Measurements from ENCODE around the gene HOXA13.

Gene HOXA13

DNA sequence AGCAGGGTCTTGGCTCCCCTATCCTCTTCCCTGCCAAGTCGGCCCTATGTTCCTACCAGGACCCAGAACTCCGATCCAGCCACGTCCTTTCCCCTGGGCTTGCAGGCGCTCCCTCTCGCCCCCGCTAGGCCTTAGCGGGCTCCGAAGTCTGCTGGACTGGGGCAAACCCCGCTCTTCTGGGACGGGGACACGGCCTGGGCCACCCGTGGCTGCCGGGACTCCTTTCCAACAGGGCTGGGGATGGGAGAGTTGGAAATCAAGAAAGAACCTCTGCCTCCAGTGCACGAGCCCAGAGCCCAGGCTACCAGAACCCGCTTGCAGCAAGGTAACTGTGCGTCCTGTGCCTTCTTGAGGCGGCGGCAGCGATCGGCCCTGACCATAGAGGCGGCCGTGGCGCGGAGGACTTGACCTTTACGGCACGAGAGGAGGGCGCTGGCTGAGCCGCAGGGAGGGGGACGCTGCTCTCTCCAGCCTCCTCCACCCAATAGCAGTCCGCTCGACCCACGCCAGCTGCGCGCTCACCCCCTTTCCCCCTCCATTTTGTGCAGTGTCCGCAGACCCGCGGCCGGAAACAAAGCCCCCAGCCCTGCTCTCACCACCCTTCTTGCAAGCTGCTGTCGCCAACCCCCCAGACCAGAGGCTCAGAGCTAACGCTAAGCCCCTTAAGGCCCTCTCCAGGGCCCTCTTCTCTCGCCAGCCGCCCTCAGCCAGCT, 7.9 kb downstream of the HOXA13 start:
- DNase-seq = no peak

DNA sequence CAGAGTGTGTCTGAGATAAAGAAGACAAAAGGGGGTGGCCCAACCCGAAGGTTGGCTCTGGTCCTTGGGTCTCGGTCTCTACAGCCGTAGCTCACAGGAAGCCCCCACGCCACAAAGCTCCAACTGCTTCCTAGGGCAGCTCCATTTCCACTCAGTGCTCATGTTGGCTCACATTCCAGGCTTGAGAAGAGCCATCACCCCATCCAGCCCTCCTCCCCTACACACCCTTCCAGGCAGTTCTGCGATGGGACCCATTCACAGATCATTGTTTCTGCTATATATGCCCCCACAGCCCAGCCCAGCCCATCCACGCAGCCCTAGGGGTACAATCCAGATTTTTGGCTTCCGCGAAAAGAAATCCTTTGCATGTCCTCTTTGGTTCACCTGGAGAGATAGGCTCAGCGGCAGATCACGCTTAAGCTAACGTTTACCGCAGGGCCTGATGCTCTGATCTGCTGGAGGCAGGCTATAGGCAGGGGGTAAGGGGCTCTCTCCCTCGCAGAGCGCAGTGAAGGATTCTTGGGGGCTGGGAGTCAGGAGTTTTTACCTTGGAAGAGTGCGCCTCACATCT, 8.6 kb downstream of the HOXA13 start:
- DNase-seq = no peak

DNA sequence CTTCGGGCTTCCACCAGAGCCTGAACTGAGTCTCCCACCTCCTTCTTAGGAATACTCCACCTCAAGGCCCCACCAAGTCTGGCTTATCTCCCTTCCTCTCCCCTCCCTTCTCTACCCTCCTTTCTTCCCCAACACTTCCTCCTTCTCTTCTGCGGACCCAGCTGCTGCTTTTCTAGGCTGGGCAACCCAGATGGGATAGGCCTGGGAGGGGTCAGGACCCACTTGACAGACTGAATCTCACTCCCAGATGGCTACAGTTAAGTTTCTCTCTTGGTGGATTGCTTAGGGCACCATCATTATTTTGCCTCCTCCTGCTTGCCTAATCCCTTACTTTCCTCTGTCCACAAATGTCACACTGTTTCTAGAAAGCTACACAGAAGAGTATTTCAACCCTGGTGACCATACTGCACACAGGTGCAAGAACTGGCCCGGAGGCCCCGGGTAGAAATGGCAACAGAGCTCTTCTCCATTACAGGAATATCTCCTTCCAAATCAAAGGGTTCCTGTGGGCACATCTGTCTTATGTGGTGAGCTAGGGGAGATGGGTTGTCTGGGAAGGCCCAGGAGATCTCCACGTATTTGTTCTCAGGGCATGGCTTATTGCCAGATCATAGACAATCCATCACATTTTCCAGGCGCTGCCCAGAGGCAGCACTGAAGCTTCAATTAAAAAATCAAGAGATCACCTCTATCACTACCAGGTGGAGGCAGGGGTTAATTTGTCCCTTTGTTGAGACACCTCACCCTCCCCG, 9.7 kb downstream of the HOXA13 start:
- DNase-seq = no peak

DNA sequence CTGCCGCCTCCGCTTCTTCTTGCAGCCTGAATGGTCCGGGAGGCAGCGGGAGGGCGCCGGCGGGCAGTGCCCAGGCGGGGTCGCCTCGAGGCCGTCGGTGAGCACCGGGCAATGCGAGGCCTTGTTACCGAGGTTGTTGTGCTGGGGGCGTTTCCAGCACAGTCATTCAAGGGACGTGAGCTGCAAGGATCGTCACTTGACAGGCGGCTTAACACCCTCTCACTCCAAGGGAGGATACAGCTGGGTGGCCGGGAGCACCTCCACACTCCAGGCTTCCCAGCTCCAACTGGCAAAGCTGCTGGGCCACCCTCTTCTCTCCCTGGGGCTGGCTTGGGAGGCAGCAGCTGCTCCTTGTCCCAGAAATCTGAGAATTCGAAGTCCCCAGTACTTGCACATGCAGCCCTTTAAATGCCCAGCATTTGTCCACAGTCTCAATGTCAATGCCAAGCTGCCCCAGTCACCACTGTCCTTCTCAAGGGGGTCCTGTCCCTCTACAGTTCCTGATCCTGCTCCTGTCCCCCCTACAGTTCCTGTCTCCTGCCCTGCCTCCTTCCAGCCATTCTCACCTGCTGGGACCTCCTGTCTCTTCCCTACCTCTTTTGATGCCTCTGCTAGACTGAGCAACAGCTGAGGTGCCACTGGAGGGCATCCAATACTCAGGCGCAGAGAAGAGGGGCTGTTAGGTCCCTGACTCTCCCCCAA, 10.4 kb downstream of the HOXA13 start:
- no peak for DNase-seq

DNA sequence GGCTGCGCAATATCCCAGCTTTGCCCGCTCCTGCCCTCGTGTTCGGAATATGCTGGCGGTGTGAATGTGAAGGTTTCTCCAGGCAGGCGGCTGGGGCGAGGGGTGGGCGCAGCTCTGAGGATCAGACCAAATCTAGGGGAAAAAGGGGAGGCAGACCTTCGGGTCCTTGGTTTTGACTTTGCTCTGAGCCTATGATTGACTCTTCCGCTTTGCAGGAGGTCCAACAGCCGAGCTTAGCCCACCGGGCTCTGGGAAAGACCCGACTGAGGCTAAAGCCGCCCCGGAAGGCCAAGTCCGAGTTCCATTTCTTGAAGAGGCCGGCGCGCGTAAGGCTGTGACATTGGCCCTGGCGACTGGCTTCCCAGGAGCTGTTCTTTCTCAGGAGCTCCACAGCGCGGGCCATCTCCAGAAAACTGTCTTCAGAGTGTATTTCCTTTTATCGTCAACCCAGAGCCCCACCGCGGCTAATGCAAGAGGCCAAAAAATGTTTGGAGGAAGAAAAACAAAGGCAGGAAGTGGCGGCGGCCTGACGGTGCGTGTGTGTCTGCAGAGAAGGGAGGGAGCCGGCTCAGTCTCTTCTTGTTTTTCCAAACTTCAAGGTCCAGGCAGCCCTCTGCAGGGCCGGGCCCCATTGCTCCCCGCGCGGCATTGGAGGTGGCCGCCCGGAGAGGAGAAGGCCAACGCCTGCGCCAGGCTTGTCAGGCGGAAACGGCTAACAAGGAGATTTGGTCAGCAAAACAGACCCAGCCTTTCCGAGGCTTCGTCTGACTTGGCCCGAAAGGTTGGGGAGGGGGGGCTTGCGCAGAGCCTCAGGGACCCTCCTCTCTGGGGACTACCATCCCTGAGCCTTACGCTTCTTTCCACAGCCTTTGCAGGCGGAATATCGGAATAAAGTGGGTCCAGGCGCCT, 11.3 kb downstream of the HOXA13 start:
- no peak for DNase-seq

DNA sequence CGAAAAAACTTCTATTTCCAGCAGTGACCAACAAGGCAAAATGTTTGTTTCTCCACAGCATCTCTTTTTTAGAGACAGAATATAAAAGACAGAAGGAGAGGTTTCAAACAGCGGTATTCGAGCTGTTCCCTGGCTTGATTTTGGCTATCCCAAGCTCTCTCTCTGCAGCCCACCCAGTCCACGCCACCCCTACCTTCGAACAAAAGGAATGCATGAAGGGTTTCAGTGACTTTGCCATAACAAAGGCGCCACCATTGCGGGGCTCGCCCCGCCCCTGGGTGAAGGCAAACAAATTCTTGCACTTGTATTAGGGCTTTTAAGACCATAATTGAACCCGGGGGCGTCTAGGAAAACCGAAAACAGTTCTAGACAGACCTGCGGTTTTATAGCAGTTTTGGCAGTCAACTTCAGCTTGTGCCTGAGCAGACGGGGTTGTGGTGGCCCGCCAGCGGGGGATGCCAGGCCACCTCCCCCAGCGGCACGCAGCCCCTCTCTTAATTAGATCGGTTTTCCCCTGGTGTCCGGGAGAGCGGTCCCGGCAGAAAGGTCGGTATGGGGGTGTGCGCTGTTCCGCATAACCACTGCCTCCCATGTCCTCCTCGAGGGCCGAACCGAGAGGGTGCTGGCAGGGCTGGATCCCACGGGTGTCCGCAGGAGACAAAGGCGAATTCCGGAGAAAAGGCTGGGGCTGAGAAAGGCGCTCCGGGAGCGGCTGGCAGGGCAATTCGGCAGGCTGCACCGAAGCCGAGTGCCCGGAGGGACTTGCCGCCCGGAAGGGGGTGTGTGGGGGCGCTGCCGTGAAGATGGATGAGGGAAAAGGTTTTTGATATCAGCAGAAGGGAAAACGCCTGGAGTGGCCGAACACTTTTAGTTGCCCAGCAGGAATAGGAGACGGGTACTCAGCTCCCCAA, 12.2 kb downstream of the HOXA13 start:
- no peak for DNase-seq

DNA sequence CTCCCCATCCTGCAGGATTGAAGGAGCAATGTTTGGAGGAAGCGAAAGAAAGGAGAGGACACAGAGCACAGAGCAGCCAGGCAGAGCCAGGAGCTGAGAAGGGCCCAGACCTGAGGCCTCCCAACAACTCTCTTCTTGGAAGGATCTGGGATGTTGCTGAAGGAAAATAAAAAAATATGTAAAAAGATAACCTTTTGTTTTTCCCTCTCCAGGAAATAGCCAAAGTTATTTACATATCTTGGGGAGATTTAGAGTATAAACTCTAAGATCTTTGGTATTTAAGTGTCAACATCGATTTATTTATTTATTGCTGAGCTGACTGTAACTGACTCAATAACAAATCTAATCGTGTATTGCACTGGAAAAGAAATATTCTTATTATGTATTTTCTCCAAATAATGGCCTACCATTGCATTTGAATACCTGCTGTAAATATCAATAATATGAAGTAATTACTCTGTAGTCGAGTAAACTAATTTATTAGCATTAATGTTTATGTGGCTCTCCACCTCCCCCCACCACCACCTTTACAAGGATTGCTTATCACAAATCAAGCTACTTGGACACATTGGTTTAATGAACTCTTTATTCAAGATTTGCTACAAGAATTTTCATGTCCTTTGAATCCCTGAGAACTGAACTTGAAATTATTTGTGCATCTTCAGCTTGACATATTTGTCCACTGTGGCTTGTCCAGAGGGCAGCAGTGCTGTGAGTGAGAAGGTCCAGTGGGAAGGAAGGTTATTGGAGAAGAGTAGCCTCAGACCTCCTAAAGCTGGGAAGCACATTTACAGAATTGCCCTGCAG, 13.0 kb downstream of the HOXA13 start:
- DNase-seq = no peak

DNA sequence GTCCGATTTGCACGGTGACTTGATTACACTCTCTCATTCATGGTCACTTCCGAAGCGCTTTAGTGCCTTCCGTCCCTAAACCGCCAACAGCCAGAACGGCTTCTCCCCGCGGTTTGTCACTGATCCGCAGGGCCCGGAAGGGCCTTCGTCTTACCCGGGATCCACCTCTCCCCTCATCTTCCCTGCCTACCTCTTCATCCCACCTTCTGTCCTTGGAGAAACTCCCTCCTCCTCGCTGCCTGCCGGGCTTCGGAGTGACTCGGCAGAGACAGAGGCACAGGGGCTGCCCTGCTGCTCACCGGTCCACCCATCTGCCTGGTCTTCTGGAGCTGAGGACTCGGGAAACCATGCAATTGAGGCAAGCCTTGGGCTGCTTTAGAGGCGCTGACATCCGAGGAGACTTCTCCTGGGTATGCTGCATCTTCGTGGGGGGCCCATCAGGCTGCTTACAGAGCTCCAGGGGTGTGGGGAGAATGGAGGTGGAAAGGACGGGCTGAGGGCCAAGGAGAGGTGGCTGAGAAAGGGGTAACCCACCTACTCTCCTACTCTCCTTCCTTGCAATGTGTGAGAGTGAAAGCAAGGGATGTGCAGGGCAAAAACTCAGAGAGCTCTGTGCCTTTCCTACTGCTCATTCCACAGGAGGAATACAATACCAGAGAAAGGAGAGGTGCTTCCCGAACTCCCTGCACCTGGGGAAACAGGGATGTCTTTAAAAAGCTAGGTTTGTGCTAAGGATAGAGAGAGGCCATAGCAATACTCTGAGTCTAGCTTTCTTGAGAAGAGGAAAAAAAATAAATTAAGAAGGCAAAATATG, 13.8 kb downstream of the HOXA13 start:
- no peak for DNase-seq

DNA sequence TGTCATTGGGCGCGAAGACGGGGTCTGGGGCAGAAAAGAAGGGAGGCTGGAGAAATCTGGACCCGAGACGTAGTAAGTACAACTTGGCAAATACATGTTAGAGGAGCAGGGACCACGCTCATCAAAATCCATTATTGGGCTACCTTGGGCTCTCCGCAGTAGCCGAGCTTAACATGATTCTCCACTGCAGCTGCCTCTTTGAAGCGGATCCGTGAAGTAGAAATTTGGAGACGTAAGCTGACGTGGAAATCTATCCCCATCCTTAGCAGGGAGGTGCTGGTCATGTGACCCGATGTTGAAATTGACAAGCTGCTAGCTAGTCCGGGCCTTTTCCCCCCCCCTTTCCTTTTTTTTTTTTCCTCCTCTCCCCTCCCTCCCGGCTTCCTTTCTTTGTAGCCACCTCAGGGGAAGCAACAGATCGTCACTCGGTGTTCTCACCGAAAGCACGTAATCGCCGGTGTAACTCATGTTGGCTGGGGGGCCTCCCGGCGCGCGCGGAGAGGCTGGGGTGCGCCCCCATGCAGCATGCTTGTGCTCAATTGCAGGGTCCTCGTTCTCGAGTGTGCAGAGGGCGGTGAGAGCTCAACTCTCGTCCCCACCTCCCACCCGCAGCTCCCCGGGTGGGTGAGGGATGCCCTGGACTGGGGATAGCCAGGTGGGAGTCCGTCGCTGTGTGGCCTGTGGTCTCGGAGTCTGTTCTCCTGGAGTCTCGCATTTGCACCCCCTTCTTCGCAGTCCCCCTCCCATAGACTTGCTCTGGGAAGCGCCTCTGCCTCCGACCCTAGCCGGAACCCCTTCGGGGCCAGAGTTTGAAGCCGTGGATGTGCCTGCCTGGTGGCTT, 14.7 kb downstream of the HOXA13 start, which contains the start of gene HOXA11:
TSS of gene HOXA11 (minus strand) at position 220 of the 841 bp plus-strand sequence. CDS start at position 132, 88 bp downstream.
- no peak for DNase-seq

DNA sequence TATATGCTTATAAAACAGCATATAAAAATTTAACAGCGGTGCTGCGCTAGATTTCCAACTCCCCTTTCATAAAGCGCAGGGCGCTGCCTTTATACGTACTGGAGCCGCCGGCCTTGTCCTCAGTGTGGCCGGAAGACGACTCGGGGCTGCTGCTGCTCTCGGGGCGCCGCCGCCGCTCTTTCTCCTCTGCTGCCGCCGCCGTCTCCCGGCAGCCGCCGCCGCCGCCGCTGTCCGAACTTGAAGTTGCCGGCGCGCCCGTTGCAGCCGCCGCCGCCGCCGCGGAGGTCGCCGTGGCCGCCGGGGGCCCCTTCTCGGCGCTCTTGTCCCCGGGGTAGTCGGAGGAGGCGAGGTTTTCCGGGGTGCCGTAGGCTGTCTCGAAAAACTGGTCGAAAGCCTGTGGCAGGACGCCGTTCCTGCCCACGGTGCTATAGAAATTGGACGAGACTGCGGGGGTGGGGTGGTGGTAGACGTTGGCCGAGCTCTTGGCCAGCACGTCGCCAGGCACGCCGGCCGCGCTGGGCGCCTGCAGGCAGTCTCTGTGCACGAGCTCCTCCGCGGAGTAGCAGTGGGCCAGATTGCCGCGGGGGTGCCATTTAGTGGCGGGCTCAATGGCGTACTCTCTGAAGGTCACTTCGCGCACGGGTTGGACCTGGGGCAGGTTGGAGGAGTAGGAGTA, 15.4 kb downstream of the HOXA13 start:
- no peak for DNase-seq

DNA sequence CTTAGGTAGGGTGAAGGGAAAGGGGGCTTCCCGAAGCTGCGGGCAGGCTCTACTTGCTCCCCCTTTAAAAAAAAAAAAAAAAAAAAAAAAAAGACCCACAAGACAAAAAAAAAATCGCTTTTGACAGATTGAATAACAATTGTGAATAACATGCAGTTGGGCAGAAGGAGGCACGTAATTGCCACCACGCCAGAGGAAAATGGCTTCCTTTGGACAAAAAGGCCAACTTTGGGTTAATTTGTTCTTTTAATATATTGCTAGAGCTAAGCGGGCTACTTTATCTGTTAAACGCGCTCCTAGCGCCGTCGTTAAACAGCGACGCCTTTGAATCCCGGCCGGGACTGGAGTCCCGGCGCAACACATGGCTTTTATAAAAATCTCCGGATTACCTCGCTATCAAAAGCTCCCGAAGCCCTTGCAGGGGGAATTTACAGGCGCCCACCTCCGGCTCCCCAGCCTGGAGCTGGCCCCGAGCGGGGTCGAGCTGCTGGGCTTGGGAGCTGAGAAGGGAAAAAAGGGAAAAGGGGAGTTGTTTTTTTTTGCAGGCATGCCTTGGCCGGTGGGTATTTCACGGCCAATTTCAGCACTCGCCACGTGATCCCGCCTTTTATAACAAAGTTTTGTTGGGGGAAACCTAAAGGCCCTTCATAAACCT, 16.1 kb downstream of the HOXA13 start:
- DNase-seq = no peak

DNA sequence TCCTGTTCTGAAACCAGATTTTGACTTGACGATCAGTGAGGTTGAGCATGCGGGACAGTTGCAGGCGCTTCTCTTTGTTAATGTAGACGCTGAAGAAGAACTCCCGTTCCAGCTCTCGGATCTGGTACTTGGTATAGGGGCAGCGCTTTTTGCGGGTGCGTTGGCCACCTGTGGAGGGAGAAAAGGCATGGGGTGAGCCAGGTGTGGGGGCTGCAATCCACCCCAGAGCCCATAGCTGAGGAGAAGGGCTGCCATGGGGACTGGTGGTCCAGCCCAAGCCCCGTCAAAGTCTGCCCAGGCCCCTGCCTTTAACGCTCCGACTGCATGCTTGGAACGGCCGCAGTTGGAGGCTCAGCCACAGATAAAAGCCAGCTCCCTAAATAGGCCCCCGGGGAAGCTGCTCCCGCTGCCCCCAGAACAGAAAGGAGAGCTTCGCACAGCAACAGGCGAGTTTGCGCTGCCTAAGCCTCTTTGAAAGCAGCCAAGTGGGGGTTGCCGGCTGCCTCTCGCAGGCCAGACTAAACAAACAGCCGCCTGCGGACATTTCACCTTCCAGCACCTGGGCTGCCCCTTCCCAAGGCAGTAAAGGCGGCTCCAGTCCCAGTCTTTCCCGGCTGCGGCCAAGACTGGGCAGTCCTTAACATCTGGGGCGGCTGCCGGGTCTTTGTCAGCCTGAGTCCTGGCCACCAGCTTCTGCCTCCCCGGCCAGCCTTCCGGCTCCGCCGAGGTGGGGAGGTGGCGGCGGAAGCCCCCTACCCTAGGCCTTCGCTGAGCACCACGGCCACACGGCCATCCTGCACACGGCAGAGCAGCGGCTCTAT, 16.8 kb downstream of the HOXA13 start:
- no peak for DNase-seq

DNA sequence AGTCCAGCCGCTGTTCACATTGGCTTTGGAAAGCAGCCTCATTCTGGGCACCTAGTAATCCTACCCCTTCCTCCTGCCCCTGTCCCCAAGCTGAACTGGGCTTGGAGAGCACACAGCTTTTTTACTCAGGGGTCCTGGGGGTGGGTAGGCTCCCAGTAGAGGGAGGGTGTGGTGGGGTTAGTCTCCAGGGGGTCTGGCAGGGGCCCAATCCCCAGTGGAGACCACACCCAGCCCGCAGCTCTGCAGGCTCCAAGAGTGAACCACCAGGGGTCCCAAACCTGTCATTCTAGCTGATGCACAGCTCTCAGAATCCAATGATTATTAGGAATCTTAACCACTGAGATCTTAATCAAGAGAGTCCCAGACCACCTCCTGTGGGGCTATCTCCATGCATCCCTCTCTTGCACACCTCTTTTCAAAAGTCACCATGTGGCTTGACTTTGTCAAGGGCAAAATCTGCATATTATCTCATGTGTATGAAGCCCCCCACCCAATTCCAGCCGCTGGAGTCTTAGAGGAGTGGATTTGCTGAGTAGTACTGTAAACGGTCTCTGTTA, 17.5 kb downstream of the HOXA13 start:
- DNase-seq = no peak

DNA sequence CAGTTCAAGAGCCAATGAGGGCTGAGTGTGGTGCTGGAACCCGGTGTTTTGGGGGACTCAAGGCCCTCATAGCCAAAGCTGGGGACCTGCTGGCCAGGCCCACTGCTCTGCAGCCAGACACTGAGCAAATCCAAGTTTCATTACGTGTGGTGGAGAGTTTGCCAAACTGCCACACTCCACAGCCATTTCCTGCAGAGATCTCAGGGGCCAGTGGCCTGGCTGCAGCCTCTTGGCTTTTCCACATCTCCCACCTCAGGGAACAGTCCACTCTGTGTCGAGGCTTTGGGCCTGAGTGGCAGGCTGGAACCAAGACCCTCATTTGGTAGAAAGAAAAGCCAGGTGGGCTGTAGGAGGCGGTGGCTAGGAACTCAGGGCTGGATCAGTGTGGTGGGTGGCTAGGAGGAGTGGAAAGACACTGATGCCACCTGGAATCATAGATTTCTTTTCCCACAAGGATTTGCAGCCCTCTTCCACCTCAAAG, 18.1 kb downstream of the HOXA13 start:
- no peak for DNase-seq

Data from activated CD4-positive, alpha-beta T cell treated with anti-CD3 and anti-CD28 coated beads, Interleukin-2, amount 50 U/mL, for 4 hours (primary cell).